GM21381 (cell line): Measurements from ENCODE around the gene PIGH.
"Not testable (repeated sequence)": the region's sequence is repeated elsewhere in the genome, so short reads cannot be mapped to it uniquely, and the experiment has no call there.

Source experiments
- ATAC-seq: cut with Tn5 transposase; IDR thresholded peaks from one replicate; pipeline ENCODE4 v1.9.1; 2021; ENCODE audit warnings: mild to moderate bottlenecking, moderate library complexity; ENCODE audit not compliant: unreplicated experiment

Gene PIGH

DNA sequence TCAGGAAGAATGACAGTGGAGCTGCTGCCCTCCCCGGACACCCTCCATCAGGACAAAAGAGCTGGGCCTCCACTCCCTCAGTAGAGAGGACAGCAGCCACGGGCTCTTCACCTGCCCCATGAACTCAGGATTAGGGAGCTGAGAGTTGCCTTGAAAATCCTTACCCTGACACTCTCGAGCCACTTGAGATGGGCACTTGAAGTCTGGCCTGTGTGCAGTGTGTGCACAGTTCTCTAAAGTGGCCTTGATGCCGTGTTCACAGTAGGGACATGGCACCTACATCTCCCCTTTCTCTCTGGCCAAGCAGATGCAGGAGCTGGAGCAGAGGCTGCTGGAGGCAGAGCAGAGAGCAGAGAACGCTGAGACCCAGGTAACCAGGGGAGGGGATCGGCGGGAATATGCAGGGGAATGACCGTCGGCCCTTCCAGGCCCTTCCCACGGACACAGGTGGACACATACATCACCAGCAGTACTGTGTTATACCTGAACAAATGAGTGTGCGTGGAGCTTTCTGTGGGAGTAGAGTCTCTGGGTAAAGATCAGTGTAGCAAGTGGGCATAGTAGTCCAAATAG, 44.5 kb downstream of the PIGH start:
- ATAC-seq: no peak

DNA sequence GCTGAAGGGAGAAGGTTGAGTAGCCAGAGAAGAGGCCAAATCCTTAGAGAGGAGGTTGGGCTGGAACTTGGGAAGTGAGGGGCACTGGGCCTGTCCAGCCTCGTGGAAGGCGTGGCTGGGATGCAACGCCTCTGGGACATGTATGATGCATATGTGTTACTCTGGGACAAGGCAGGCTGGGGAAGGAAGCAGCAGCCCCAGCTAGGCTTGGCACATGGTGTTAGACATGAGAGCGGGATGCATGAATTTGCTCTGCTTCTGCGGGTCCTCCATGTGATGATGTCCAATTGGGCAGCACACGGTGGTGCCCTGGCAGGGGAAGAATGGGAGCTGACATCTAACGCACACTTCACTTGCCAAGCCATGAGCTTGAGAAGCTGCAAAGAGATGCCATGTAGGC, 45.7 kb downstream of the PIGH start:
- ATAC-seq: no peak

DNA sequence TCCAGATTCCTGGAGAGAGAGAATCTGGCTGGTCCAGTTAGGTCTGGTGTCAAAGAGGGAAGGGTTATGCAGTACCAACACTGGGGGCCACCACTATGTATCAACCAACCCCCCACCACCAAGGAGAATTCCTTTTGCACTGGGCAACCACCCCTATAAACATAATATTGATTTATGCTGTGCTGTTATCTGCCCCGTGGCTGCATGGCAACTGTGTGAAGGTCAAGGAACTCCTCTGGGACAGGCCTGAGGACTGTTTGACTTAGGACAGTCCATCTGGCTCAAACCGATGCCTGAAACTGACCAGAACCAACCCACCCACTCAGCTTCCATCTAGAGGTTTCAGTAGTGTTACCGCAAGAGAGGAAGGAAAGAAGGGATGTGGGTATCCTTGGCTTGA, 46.5 kb downstream of the PIGH start:
- ATAC-seq: no peak

GRCh38 chr14:67551940-67552339, 48.1 kb downstream of the PIGH start:
- no peak for ATAC-seq

DNA sequence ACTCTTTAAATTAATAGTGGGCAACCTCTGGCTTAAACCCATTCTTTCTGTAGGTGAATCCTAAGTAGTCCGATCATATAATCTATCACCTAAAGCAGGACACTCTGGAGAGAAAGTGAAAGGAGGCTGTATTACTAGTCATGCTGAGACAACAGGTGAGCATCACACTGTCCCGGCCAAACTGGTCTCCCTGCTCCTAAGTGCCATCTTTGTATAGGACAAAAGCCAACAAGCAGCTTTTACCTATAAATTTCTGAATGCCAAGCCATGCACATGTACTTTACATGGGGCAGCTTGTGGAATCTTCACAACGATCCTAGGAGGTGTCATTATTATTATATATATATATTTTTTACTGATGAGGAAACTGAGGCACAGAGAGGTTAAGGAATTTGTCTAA, 48.9 kb downstream of the PIGH start:
- ATAC-seq: no peak

GRCh38 chr14:67549734-67550133, 50.3 kb downstream of the PIGH start:
- ATAC-seq: no peak

DNA sequence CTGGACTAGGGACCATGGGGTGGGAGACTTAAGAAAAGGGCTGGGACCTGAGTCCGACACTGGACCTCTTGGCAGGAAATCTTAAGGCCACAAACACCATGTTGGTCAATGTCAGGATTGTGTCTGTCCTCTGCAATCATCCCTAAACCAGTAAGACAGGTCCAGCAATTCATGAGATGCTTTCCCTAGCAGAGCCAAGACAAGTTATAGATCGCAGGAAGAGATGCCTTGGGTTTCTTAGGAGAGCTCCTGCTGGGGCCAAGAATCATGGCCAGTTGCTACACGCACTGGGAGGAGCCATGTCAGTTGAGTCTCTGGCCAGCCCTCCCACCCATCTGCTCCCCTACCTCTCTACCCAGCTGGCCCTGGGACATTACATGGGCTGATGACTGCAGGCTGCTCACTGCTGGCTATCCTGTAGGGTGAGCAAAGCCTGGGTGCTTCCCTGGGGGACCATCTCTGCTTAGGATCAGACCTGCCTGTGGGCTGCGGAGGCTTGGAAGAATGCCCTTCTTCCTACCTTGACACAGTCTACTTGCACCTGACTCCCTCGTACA, 52.8 kb downstream of the PIGH start:
- no peak for ATAC-seq

- ATAC-seq: no peak
Measured at GRCh38 chr14:67544590-67544989, 55.5 kb downstream of the PIGH start.

GRCh38 chr14:67542620-67543019, 57.4 kb downstream of the PIGH start:
- ATAC-seq: not testable (repeated sequence)

DNA sequence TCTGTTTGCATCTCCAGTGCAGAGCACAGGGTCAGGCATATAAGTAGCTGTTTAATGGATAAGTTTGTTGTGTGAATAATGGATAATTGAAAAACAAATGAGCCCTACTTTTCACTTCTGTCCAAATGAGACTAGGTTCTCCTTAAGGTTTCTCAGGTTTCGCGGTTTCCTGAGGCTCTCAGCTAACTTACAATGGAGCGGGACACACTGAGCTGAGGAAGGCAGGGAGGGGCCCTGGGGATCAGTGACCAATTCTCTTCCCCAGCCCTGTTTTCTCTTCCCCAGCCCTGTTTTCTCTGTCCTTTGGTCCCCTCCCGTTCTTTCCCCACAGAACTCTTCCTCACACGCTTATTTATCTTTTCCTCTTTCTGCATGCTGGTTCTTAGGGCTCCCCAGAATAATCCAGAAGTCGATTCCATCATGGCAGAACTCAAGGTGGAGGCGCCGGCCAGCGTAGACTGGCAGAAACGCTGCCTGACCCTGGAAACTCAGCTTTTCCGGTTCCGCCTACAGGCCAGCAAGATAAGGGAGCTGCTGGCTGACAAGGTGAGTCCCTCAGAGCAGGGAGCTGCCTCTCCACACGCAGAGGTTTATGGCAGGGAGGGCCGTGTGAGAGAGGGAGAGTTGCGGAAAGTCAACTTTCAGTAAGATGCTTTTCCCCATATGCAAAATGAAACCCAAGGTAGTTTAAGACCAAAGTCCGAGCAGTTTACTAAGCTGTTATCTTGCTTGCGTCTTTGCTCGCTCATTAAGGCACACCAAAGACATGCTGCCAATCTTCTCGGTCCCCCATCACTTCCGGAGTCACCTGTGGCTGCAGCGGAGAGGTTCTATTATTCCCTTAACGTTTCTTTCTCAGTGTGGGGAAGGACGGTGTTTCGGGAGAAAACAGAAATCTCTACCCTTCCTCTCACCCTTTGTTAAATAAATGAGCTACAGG, 58.4 kb downstream of the PIGH start:
- no peak for ATAC-seq
